Thyroid gland (tissue), 4 donors: ENCODE measurements around the gene CFAP410.

Source experiments
- CTCF ChIP-seq, 6 experiments: fragments of 200-600 bp in 3 of 6; fragments of 450-650 bp in 3 of 6; sonication (generic) in 3 of 6; IDR thresholded peaks; one replicate each; pipeline ENCODE4 v1.5.1; 2016 to 2019; ENCODE audit warnings: antibody characterized with exemption in 6 of 6, mild to moderate bottlenecking in 2 of 6, inconsistent platforms in 1 of 6, moderate library complexity in 1 of 6
- POLR2A ChIP-seq, 2 donors: fragments of 450-650 bp; IDR thresholded peaks; one replicate each; pipeline ENCODE4 v1.6.1; 2017; ENCODE audit warnings: antibody characterized with exemption in 2 of 2, mild to moderate bottlenecking in 2 of 2, moderate library complexity in 1 of 2

DNA sequence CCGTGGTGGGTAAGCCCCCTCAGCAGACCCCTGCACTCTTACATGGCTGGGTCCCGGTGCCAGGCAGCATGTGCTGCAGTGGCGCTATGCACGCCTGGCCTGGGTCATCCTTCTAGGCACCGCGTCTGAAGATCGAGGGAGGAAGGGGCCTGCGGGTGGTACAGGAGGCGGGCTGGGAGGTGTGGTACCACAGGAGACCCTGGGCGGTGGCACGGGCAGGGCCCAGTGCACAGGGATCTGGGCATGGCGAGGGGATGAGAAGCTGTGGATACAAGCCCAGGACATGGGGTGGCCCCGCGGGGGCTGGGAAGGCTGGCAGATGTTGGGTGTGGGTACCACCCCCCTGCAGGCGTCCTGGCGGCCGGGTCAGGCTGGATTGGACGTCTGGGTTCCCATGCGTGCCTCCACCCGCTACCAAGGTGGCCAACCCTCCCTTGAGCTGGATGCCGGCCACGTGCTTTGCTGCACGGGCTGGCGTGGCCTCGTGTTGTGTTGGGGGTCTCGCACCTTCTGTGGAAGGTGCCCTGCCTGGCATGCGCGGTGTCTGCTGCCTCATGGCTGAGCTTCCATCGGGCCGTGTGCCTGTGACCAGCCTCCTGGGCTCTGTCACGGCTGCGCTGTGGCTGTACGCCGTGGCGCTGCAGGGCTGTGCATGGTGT lies 19.7 kb downstream of the CFAP410 start:
- TF ChIP-seq CTCF (IDR thresholded peaks at IDR 0.05) (no peak), POLR2A (IDR thresholded peaks at IDR 0.05) (no peak)
